ENCODE results near the gene RAB8B. TPM values are rescaled to one million over a fixed set of nuclear protein-coding genes. Genes with fewer than 3 reads are reported as not detected.

RAB8B gene
- total RNA-seq, 4 donors from 2014 or later = 26.1 to 48.1 (median 33.0) TPM

DNA sequence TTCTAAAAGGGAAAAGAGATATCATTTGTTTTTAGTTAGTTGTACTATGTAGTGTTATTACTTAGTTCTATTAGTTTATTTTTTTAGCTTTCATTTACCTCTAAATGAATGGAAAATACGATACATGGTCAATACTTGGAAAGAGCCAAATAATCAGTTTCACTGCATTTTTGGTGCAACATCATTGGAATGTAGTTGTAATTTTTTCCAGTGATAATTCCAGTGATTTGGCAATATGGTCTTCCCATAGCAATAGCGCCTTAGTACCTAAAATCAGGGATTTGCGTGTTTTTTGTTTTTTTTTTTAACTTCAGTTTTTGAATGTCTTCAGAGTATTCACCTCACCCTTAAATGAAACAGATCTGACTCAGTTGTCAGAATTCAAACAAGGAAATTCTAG lies 41.8 kb downstream of the RAB8B start:
- Histone ChIP-seq H3K36me3 (no peaks in the 10 kb centered on the region), H3K27me3 (no peaks in the 10 kb centered on the region), H3K4me3 (no peak overlapping the region), H3K4me1 (peaks cover 11 to 59% (median 21%) of the 10 kb centered on the region in 3 donors), H3K27ac (no peak overlapping the region), H3K9me3 (no peaks in the 10 kb centered on the region)
- TF ChIP-seq, protein P1, sequence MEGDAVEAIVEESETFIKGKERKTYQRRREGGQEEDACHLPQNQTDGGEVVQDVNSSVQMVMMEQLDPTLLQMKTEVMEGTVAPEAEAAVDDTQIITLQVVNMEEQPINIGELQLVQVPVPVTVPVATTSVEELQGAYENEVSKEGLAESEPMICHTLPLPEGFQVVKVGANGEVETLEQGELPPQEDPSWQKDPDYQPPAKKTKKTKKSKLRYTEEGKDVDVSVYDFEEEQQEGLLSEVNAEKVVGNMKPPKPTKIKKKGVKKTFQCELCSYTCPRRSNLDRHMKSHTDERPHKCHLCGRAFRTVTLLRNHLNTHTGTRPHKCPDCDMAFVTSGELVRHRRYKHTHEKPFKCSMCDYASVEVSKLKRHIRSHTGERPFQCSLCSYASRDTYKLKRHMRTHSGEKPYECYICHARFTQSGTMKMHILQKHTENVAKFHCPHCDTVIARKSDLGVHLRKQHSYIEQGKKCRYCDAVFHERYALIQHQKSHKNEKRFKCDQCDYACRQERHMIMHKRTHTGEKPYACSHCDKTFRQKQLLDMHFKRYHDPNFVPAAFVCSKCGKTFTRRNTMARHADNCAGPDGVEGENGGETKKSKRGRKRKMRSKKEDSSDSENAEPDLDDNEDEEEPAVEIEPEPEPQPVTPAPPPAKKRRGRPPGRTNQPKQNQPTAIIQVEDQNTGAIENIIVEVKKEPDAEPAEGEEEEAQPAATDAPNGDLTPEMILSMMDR (IDR thresholded peaks at IDR 0.05) = no peak
- TF ChIP-seq POLR2A (IDR thresholded peaks at IDR 0.05) = no peak
- no peak for TF ChIP-seq POLR2AphosphoS5 (IDR thresholded peaks at IDR 0.05)
- no peak for TF ChIP-seq EP300 (IDR thresholded peaks at IDR 0.05)
- WGBS, 2 donors (ENCODE audit: low coverage in 1 of 2) = 86 to 89% methylated on average over 1 to 3 of the region's 3 CpGs
- no peak for ATAC-seq

DNA sequence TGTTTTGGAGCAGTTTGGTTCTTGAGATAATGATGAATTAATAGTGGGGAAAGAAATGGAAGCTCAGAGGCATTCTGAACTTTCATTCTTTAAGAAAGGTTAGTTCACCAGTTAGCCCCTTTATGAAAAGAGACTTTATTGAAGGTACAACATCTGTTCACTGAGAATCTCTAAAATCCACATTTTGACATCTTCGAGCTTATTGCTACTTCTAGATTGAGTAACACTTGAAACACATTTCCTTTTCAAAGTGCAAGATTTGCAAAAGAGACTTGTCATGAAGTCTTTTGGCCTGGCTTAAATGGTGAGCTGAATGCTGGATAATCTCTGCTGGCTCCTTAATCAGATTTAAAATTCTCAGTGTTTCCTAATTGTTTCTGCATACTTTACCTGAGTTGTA lies 42.3 kb downstream of the RAB8B start:
- H3K36me3 ChIP-seq = no peaks in the 10 kb centered on the region
- no peak overlapping the region for H3K4me3 ChIP-seq
- WGBS, 2 donors (ENCODE audit: low coverage in 1 of 2) = 52 to 58% methylated on average over 1 of the region's 1 CpG
- peak; percentile 47 for ATAC-seq
- TF ChIP-seq, protein P1 (IDR thresholded peaks at IDR 0.05) = no peak
- TF ChIP-seq POLR2AphosphoS5 (IDR thresholded peaks at IDR 0.05) = no peak
- TF ChIP-seq POLR2A (IDR thresholded peaks at IDR 0.05) = no peak
- TF ChIP-seq EP300 (IDR thresholded peaks at IDR 0.05) = no peak
- peaks cover 11 to 61% (median 21%) of the 10 kb centered on the region in 3 donors for H3K4me1 ChIP-seq
- H3K27me3 ChIP-seq = no peaks in the 10 kb centered on the region
- H3K9me3 ChIP-seq = no peaks in the 10 kb centered on the region
- H3K27ac ChIP-seq = no peak overlapping the region

DNA sequence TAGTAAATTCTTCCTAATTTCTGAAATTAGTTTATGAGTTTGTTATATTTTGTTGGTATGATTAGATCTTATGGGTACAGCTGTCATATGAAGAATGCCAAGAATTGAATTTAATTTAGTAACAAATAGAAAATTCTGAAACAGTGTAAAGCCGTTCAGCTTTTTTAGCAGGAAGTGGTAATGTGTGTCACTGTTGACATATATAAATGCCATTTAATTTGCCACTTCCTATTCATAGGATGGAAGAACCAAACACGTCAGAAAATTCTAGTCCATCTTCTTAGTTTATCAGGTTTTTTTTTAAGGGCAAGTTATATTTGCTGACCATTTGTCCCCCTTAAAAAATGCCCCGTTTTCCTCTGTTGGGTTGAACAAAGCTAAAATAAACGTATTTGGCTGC lies 43.0 kb downstream of the RAB8B start:
- WGBS, 2 donors (ENCODE audit: low coverage in 1 of 2) = 45 to 78% methylated on average over 3 to 4 of the region's 4 CpGs
- peaks cover 11 to 55% (median 21%) of the 10 kb centered on the region in 3 donors for H3K4me1 ChIP-seq
- H3K9me3 ChIP-seq = no peaks in the 10 kb centered on the region
- ATAC-seq = no peak
- H3K27ac ChIP-seq = no peak overlapping the region
- no peaks in the 10 kb centered on the region for H3K36me3 ChIP-seq
- H3K27me3 ChIP-seq = no peaks in the 10 kb centered on the region
- no peak overlapping the region for H3K4me3 ChIP-seq
- no peak for TF ChIP-seq POLR2A (IDR thresholded peaks at IDR 0.05)

DNA sequence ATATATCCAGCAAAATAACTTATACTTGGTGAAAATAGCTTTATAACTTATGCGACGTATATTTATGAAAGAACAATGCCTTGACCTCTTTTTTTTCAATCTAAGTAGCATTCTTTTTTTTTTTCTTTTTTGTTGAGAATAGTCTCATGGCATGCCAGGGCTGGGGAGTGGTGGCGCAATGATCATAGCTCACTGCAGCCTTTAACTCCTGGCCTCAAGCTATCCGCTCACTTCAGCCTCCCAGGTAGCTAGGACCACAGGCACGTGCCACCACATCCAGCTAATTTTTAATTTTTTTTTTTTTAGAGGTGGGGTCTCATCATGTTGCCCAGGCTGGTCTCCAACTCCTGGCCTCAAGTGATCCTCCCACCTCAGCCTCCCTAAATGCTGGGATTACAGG lies 43.5 kb downstream of the RAB8B start:
- Histone ChIP-seq H3K4me3 (no peak overlapping the region), H3K27me3 (no peaks in the 10 kb centered on the region), H3K4me1 (peaks cover 11 to 53% (median 21%) of the 10 kb centered on the region in 3 donors), H3K27ac (peak overlapping the region in 1 of 4 donors; percentile 73), H3K9me3 (no peaks in the 10 kb centered on the region), H3K36me3 (no peaks in the 10 kb centered on the region)
- 99 to 100% methylated on average over 5 of the region's 5 CpGs for WGBS, 2 donors (ENCODE audit: low coverage in 1 of 2)
- TF ChIP-seq POLR2AphosphoS5 (IDR thresholded peaks at IDR 0.05) = no peak
- no peak for TF ChIP-seq POLR2A (IDR thresholded peaks at IDR 0.05)
- ATAC-seq = no peak

DNA sequence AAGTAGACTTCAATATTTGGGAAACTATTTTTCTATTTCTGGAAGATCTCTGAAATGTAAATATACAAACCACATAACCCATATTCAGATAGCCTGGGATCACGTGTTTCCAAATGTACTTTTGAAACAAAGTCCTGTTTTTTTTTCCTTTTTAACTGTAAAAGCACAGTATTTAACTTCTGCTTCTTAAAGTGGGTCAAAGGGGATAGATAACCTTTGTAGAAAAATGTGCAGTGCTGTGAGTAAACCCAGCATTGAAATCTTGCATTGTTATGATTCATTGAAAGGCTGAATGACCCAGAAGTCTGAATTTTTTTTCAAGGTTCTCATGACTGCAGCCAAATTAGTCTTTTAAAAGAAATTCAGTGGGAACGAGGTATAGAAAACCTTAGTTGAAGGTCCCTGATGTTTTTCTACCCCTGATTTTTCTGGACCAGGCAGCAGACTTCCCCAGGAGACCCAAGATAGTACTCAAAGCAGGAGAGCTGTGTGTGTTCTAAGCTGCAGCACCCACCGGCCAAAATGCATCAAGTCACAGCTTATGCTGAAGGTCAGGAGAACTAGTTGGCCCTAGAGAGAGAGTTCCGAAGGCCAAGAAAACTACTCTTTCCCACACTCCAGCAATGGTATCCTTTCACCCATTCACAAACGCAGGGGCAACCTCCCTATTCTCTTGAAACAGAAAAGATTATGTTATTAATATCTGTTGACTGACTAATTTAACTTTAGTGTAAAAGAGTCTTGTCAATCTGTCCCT lies 44.4 kb downstream of the RAB8B start:
- 20 to 55% methylated on average over 5 of the region's 5 CpGs for WGBS, 2 donors (ENCODE audit: low coverage in 1 of 2)
- TF ChIP-seq EP300 (IDR thresholded peaks at IDR 0.05) (no peak), POLR2AphosphoS5 (IDR thresholded peaks at IDR 0.05) (no peak), POLR2A (IDR thresholded peaks at IDR 0.05) (no peak)
- TF ChIP-seq, protein P1 (IDR thresholded peaks at IDR 0.05) = no peak
- peak; percentile 41 for ATAC-seq
- Histone ChIP-seq H3K36me3 (no peaks in the 10 kb centered on the region), H3K4me3 (no peak overlapping the region), H3K27ac (peak overlapping the region; percentile 12 to 73 (median 69)), H3K4me1 (peaks cover 11 to 60% (median 28%) of the 10 kb centered on the region in 3 donors), H3K9me3 (no peaks in the 10 kb centered on the region), H3K27me3 (no peaks in the 10 kb centered on the region)

DNA sequence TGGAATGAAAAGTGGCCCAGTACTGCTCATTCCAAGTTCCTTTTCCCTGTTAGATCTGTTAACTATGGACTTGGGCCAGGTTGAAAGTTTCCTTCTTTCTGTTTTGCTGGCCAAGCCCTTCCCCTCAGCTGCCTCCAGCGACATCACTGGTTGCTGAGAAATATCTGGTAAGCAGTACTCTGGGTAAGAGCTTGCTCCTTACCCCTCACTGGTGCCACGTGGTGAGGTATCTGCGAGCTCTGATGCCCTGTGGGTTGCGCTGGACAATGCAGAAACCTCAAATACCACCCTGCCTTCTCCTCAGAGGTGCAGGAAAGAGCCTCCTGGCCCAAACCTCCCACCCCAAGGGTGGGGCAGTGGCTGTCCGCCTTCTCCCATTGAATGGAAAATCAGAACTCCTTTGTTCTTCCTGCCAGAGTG lies 45.1 kb downstream of the RAB8B start:
- H3K27ac ChIP-seq = peak overlapping the region; percentile 31 to 73 (median 69)
- H3K9me3 ChIP-seq = no peaks in the 10 kb centered on the region
- H3K4me1 ChIP-seq = peaks cover 11 to 66% (median 28%) of the 10 kb centered on the region in 3 donors
- H3K27me3 ChIP-seq = no peaks in the 10 kb centered on the region
- H3K4me3 ChIP-seq = no peak overlapping the region
- TF ChIP-seq POLR2A (IDR thresholded peaks at IDR 0.05) (no peak), EP300 (IDR thresholded peaks at IDR 0.05) (no peak), POLR2AphosphoS5 (IDR thresholded peaks at IDR 0.05) (no peak)
- TF ChIP-seq, protein P1 (IDR thresholded peaks at IDR 0.05) = no peak
- 0% methylated on average over 2 of the region's 5 CpGs; no CpG with 5 or more reads in 1 of the 2 donors for WGBS, 2 donors (ENCODE audit: low coverage in 1 of 2)
- ATAC-seq = peak; percentile 68
- H3K36me3 ChIP-seq = no peaks in the 10 kb centered on the region
